ENCODE results near the gene CERS6. TPM values are rescaled to one million over a fixed set of nuclear protein-coding genes. Genes with fewer than 3 reads are reported as not detected.

The CERS6 gene
- total and polyA plus RNA-seq, 2 experiments from 2014 or later, result 8.3 to 16.0 TPM

DNA sequence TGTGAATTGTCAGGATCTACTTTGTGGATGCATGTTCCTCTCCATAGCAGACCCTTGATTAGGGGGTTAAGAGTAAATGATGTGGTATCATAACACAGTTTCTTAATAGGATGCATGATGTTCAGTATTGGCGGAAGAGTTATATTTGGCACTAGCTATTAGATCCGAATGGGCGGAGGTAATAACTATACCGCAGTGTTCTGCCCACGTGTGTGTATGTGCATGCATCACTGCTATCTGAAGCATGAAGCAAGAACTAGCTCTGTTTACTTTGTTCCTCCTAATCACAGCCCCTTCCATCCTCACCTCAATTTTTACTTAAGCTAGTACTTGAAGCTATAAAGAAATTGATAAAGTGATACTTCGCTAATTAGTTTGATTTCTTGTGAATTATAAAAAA, 186.8 kb downstream of the CERS6 start:
- H3K36me3 ChIP-seq (ENCODE audit: low read depth), result no peaks in the 10 kb centered on the region
- no peaks in the 10 kb centered on the region for H3K27me3 ChIP-seq (replicated peaks; ENCODE audit: insufficient read depth)
- no peak overlapping the region for H2AFZ ChIP-seq
- no peaks in the 10 kb centered on the region for H3K79me2 ChIP-seq (ENCODE audit: insufficient read depth)
- H3K9me2 ChIP-seq (ENCODE audit: insufficient read depth), result 0 out of 2 replicates have a peak, but pooled peaks cover 3% of the 10 kb centered on the region
- in situ Hi-C loops (cut with MboI), result no loop called here
- H4K20me1 ChIP-seq (ENCODE audit: insufficient read depth), result 0 out of 2 replicates have a peak, but pooled peaks cover 6% of the 10 kb centered on the region
- no peak overlapping the region for H3K4me2 ChIP-seq (ENCODE audit: unreplicated experiment)
- 95 to 97% methylated on average over 6 of the region's 6 CpGs for WGBS, 2 experiments (ENCODE audit: low coverage in 1 of 2, low lambda C conversion rate in 2 of 2, missing lambda C conversion rate in 2 of 2)
- H3K9ac ChIP-seq, result no peak overlapping the region
- H3F3A ChIP-seq (ENCODE audit: insufficient read depth), result no peaks in the 10 kb centered on the region
- peaks cover 8% of the 10 kb centered on the region for H3K4me1 ChIP-seq (ENCODE audit: insufficient read depth)
- no peak for TF ChIP-seq EZH2phosphoT487 (IDR thresholded peaks at IDR 0.05; ENCODE audit: insufficient read depth, low read depth)
- TF ChIP-seq EZH2 (IDR thresholded peaks at IDR 0.05; ENCODE audit: insufficient read depth, poor library complexity, severe bottlenecking), result no peak
- DNase-seq, result no peak
- H3K27ac ChIP-seq, result no peak overlapping the region
- no peak overlapping the region for H3K4me3 ChIP-seq
- H3K9me3 ChIP-seq (ENCODE audit: low read depth), result no peaks in the 10 kb centered on the region

DNA sequence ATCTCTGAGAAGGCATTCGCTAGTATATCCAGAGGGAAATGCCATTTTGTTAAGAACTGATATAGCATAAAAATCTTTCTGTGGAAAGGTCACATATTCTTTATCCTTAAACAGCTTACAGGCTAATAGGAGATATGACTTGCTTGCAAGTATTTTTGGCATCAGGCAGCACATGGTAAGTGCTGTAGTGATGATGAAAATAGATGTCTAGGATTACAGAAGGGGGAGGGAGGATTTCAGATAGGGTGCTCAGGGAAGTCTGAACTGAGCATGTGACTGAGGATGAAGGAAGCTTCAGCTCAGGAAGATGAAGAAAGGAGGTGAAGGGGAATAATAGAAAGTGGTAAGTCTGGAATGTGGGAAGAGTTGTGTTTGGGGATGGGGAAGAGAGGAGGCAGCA, 187.9 kb downstream of the CERS6 start:
- no peak overlapping the region for H3K27ac ChIP-seq
- WGBS, 2 experiments (ENCODE audit: low coverage in 1 of 2, low lambda C conversion rate in 2 of 2, missing lambda C conversion rate in 2 of 2), result 76 to 96% methylated on average over 1 of the region's 1 CpG
- TF ChIP-seq EZH2 (IDR thresholded peaks at IDR 0.05; ENCODE audit: insufficient read depth, poor library complexity, severe bottlenecking) (no peak), EZH2phosphoT487 (IDR thresholded peaks at IDR 0.05; ENCODE audit: insufficient read depth, low read depth) (no peak)
- H3K9me2 ChIP-seq (ENCODE audit: insufficient read depth), result 0 out of 2 replicates have a peak, but pooled peaks cover 3% of the 10 kb centered on the region
- 0 out of 2 replicates have a peak, but pooled peaks cover 6% of the 10 kb centered on the region for H4K20me1 ChIP-seq (ENCODE audit: insufficient read depth)
- H3K79me2 ChIP-seq (ENCODE audit: insufficient read depth), result no peaks in the 10 kb centered on the region
- H2AFZ ChIP-seq, result no peak overlapping the region
- no peaks in the 10 kb centered on the region for H3K36me3 ChIP-seq (ENCODE audit: low read depth)
- no peak for DNase-seq
- in situ Hi-C loops (cut with MboI), result no loop called here
- H3K4me3 ChIP-seq, result no peak overlapping the region
- H3K9me3 ChIP-seq (ENCODE audit: low read depth), result no peaks in the 10 kb centered on the region
- H3K27me3 ChIP-seq (replicated peaks; ENCODE audit: insufficient read depth), result no peaks in the 10 kb centered on the region
- H3K4me2 ChIP-seq (ENCODE audit: unreplicated experiment), result no peak overlapping the region
- no peaks in the 10 kb centered on the region for H3F3A ChIP-seq (ENCODE audit: insufficient read depth)
- no peak overlapping the region for H3K9ac ChIP-seq
- H3K4me1 ChIP-seq (ENCODE audit: insufficient read depth), result peaks cover 8% of the 10 kb centered on the region

DNA sequence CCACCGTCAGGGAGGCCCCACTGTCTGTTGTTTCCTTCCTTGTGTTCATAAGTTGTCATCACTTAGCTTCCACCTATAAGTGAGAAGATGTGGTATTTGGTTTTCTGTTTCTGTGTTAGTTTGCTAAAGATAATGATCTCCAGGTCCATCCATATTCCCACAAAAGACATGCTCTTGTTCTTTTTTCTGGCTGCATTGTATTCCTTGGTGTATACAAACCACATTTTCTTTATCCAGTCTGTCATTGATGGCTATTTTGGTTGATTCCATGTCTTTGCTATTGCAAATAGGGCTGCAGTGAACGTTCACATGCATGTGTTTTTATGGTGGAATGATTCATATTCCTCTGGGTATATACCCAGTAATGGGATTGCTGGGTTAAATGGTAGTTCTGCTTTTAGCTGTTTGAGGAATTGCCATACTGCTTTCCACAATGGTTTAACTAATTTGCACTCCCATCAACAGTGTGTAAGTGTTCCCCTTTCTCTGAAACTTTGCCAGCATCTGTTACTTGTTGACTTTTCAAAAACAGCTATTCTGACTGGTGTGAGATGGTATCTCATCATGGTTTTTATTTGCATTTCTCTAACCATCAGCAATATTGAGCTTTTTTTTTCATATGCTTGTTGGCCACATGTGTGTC, 189.7 kb downstream of the CERS6 start:
- TF ChIP-seq EZH2 (IDR thresholded peaks at IDR 0.05; ENCODE audit: insufficient read depth, poor library complexity, severe bottlenecking) (no peak), EZH2phosphoT487 (IDR thresholded peaks at IDR 0.05; ENCODE audit: insufficient read depth, low read depth) (no peak)
- Histone ChIP-seq H3K4me1 (ENCODE audit: insufficient read depth) (no peaks in the 10 kb centered on the region), H4K20me1 (ENCODE audit: insufficient read depth) (0 out of 2 replicates have a peak, but pooled peaks cover 6% of the 10 kb centered on the region), H3K9me3 (ENCODE audit: low read depth) (no peaks in the 10 kb centered on the region), H3F3A (ENCODE audit: insufficient read depth) (no peaks in the 10 kb centered on the region), H3K4me3 (no peak overlapping the region), H3K9me2 (ENCODE audit: insufficient read depth) (no peaks in the 10 kb centered on the region), H3K27ac (no peak overlapping the region), H3K79me2 (ENCODE audit: insufficient read depth) (no peaks in the 10 kb centered on the region), H3K27me3 (replicated peaks; ENCODE audit: insufficient read depth) (no peaks in the 10 kb centered on the region), H2AFZ (no peak overlapping the region), H3K36me3 (ENCODE audit: low read depth) (no peaks in the 10 kb centered on the region), H3K4me2 (ENCODE audit: unreplicated experiment) (no peak overlapping the region), H3K9ac (no peak overlapping the region)
- DNase-seq, result no peak
- in situ Hi-C loops (cut with MboI), result no loop called here
- 59 to 72% methylated on average over 2 of the region's 2 CpGs for WGBS, 2 experiments (ENCODE audit: low coverage in 1 of 2, low lambda C conversion rate in 2 of 2, missing lambda C conversion rate in 2 of 2)

DNA sequence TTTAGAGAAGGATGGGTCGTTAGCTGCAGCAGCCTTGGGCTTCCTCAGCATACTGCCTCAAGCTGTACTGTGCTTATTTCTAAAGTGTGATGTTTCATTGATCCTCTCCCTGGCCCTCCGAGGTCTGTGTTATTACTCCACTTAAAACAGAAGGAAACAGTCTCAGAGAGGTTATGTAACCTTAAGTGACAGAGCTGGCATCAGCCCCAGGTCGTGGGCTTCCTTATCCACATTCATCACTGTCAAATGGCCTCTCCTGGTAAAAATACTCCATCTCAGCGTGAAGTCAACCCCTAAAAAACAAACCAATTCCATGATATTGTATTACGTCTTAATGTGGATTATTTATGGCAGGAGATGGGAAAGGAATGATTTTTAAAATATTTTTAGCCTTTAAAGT, 193.0 kb downstream of the CERS6 start:
- in situ Hi-C loops (cut with MboI), result no loop called here
- Histone ChIP-seq H3K9ac (no peak overlapping the region), H4K20me1 (ENCODE audit: insufficient read depth) (0 out of 2 replicates have a peak, but pooled peaks cover 6% of the 10 kb centered on the region), H3K9me2 (ENCODE audit: insufficient read depth) (no peaks in the 10 kb centered on the region), H3K36me3 (ENCODE audit: low read depth) (no peaks in the 10 kb centered on the region), H2AFZ (no peak overlapping the region), H3K27me3 (replicated peaks; ENCODE audit: insufficient read depth) (no peaks in the 10 kb centered on the region), H3K4me1 (ENCODE audit: insufficient read depth) (no peaks in the 10 kb centered on the region), H3F3A (ENCODE audit: insufficient read depth) (no peaks in the 10 kb centered on the region), H3K4me3 (no peak overlapping the region), H3K4me2 (ENCODE audit: unreplicated experiment) (no peak overlapping the region), H3K9me3 (ENCODE audit: low read depth) (no peaks in the 10 kb centered on the region), H3K27ac (no peak overlapping the region), H3K79me2 (ENCODE audit: insufficient read depth) (no peaks in the 10 kb centered on the region)
- 60 to 66% methylated on average over 5 of the region's 5 CpGs for WGBS, 2 experiments (ENCODE audit: low coverage in 1 of 2, low lambda C conversion rate in 2 of 2, missing lambda C conversion rate in 2 of 2)
- no peak for DNase-seq
- no peak for TF ChIP-seq EZH2phosphoT487 (IDR thresholded peaks at IDR 0.05; ENCODE audit: insufficient read depth, low read depth)
- TF ChIP-seq EZH2 (IDR thresholded peaks at IDR 0.05; ENCODE audit: insufficient read depth, poor library complexity, severe bottlenecking), result no peak
